ENCODE measurements around the gene NUTM2D. TPM values are rescaled to one million over a fixed set of nuclear protein-coding genes. Genes with fewer than 3 reads are reported as not detected.
A peak's percentile ranks its signal among the peaks of the same experiment; 100 is the strongest.
"Not testable (repeated sequence)": the region's sequence is repeated elsewhere in the genome, so short reads cannot be mapped to it uniquely, and the experiment has no call there.

Gene NUTM2D
- total and polyA plus RNA-seq, 9 of the 15 experiments (the other 6 are each of a cell fraction or from before 2014, with no cell fraction given) = 0.01 to 8.6 (median 5.3) TPM

- BruUV-seq (replicated peaks); intact Hi-C loops (cut with micrococcal nuclease); DNase-seq (ENCODE audit: extremely low read depth in 1 of 4, low spot score in 3 of 4); H3K9me1 ChIP-seq (ENCODE audit: control insufficient read depth, insufficient read depth, low read length); H3K27ac ChIP-seq (ENCODE audit: extremely low read depth, low read depth, low read length); H3K4me2 ChIP-seq (ENCODE audit: insufficient read depth, low read length); H4K20me1 ChIP-seq (replicated peaks; ENCODE audit: control insufficient read depth, insufficient read depth, low read length); H2AFZ ChIP-seq (ENCODE audit: low read depth, low read length); H3K4me1 ChIP-seq (replicated peaks in 1 of 2; ENCODE audit: control insufficient read depth in 2 of 2, insufficient read depth in 2 of 2, low read length in 2 of 2); CTCF ChIA-PET (ENCODE audit: low intra/inter-chr PET ratio); H3K79me2 ChIP-seq (ENCODE audit: control insufficient read depth, insufficient read depth, low read length); H3K9me3 ChIP-seq (replicated peaks; ENCODE audit: control insufficient read depth, insufficient read depth, low read depth, low read length); POLR2A ChIA-PET; H3K27me3 ChIP-seq (ENCODE audit: control insufficient read depth in 2 of 2, insufficient read depth in 2 of 2, low read length in 2 of 2); FAIRE-seq; in situ Hi-C loops (cut with MboI); H3K36me3 ChIP-seq (ENCODE audit: control insufficient read depth, insufficient read depth, low read length); H3K4me3 ChIP-seq; H3K9ac ChIP-seq (ENCODE audit: insufficient read depth in 1 of 2, low read depth in 2 of 2, low read length in 2 of 2): not testable (repeated sequence)
- WGBS (ENCODE audit: insufficient coverage, low coverage, missing lambda C conversion rate) = no CpG with 5 or more reads among the region's 2 CpGs
- peak; percentile 31; the same call in 1 of the 2 replicates for TF ChIP-seq C11orf30 (IDR thresholded peaks at IDR 0.05; ENCODE audit: low read depth)
- TF ChIP-seq TAL1 (IDR thresholded peaks at IDR 0.05) = peak; percentile 25; the same call in 1 of the 2 replicates
- peak; percentile 32; the same call in 1 of the 2 replicates for TF ChIP-seq ZNF316 (IDR thresholded peaks at IDR 0.05)
- peak; percentile 55 for ATAC-seq
Measured at GRCh38 chr10:87398436-87398835, 40.9 kb downstream of the NUTM2D start.

DNA sequence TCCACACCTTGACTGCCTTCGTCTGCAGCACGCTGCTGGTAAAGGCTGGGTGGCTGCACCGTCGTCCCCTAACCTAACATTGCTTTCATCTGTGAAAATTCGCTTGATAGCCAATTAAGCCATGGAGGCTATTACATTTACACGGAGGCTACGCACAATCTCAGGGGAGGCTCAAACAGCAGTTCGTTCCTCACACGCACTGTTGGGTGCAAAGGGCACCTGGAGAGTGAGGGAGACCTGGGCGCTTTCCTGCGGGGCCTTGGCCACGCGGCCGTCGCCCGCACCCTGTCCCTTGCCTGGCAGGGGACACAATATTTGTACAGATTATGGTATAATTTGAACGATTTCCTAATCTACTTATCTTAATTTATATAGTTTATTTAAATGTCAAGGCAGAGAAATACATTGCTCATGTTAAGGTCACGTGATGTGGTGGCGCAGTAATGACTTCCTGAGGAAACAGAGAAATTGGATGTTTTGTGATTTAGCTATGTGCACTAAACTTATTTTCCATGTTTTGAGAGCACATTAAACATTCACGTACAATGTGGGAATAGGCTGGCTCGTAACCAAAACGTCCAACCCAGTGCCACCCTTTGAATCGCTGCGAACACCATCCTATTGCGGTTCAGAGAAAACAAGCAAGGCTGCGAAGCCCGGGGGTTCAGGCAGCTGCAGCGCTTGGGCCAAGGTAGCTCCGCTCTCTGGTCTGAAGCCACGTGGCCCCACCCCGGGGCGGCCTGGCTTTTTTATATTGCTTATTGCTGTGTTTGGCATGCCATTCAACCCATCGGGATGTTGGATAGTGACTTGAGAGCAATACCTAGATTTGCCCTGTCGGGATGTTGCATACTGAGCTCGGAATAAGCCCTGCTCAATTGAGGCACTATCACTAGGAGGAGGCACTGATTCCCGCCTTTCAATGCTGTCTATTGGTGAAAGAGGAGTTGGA is 50.2 kb downstream of the NUTM2D start:
- in situ Hi-C loops (cut with MboI) = loop anchor here (25.0 kb wide), 1 partner anchor 105 kb away; the partner anchor contains the start of gene MINPP1
- FAIRE-seq; H3K27me3 ChIP-seq (ENCODE audit: control insufficient read depth in 2 of 2, insufficient read depth in 2 of 2, low read length in 2 of 2); H3K27ac ChIP-seq (ENCODE audit: extremely low read depth, low read depth, low read length); BruUV-seq (replicated peaks); intact Hi-C loops (cut with micrococcal nuclease); DNase-seq (ENCODE audit: extremely low read depth in 1 of 4, low spot score in 3 of 4); H3K9me3 ChIP-seq (replicated peaks; ENCODE audit: control insufficient read depth, insufficient read depth, low read depth, low read length); H3K4me2 ChIP-seq (ENCODE audit: insufficient read depth, low read length); ATAC-seq; H3K36me3 ChIP-seq (ENCODE audit: control insufficient read depth, insufficient read depth, low read length); H3K4me1 ChIP-seq (replicated peaks in 1 of 2; ENCODE audit: control insufficient read depth in 2 of 2, insufficient read depth in 2 of 2, low read length in 2 of 2); H3K9me1 ChIP-seq (ENCODE audit: control insufficient read depth, insufficient read depth, low read length); H4K20me1 ChIP-seq (replicated peaks; ENCODE audit: control insufficient read depth, insufficient read depth, low read length); H2AFZ ChIP-seq (ENCODE audit: low read depth, low read length); H3K9ac ChIP-seq (ENCODE audit: insufficient read depth in 1 of 2, low read depth in 2 of 2, low read length in 2 of 2); H3K79me2 ChIP-seq (ENCODE audit: control insufficient read depth, insufficient read depth, low read length); CTCF ChIA-PET (ENCODE audit: low intra/inter-chr PET ratio); H3K4me3 ChIP-seq; POLR2A ChIA-PET: not testable (repeated sequence)
- WGBS (ENCODE audit: insufficient coverage, low coverage, missing lambda C conversion rate) = 78% methylated on average over 21 of the region's 36 CpGs
